ENCODE data around the gene KIF19.
A peak's percentile ranks its signal among the peaks of the same experiment; 100 is the strongest.

The KIF19 gene

GRCh38 chr17:74342224-74342623, 16.2 kb downstream of the KIF19 start:
- no peak for DNase-seq (ENCODE audit: low read depth)

- DNase-seq (ENCODE audit: low read depth), result no peak
Observed at GRCh38 chr17:74343121-74343520, 17.1 kb downstream of the KIF19 start.

GRCh38 chr17:74343526-74344284, 17.7 kb downstream of the KIF19 start:
- no peak for DNase-seq (ENCODE audit: low read depth)

- DNase-seq (ENCODE audit: low read depth), result no peak
Observed at GRCh38 chr17:74344658-74345057, 18.6 kb downstream of the KIF19 start.

GRCh38 chr17:74345433-74346241, 19.6 kb downstream of the KIF19 start:
- DNase-seq (ENCODE audit: low read depth), result no peak

GRCh38 chr17:74347646-74348045, 21.6 kb downstream of the KIF19 start:
- no peak for DNase-seq (ENCODE audit: low read depth)

- DNase-seq (ENCODE audit: low read depth), result no peak
Observed at GRCh38 chr17:74349120-74349519, 23.1 kb downstream of the KIF19 start.

GRCh38 chr17:74350486-74350885, 24.5 kb downstream of the KIF19 start:
- DNase-seq (ENCODE audit: low read depth), result no peak

- peak; percentile 21 for DNase-seq (ENCODE audit: low read depth)
Observed at GRCh38 chr17:74351552-74352210, 25.7 kb downstream of the KIF19 start.

- no peak for DNase-seq (ENCODE audit: low read depth)
Observed at GRCh38 chr17:74353446-74354060, 27.5 kb downstream of the KIF19 start.

- peak; percentile 78 for DNase-seq (ENCODE audit: low read depth)
Observed at GRCh38 chr17:74354123-74354522, 28.1 kb downstream of the KIF19 start.

- DNase-seq (ENCODE audit: low read depth), result no peak
Observed at GRCh38 chr17:74354561-74354960, 28.5 kb downstream of the KIF19 start.

GRCh38 chr17:74355065-74355464, 29.0 kb downstream of the KIF19 start:
- DNase-seq (ENCODE audit: low read depth), result no peak

GRCh38 chr17:74356646-74357465, 30.8 kb downstream of the KIF19 start:
- no peak for DNase-seq (ENCODE audit: low read depth)

- DNase-seq (ENCODE audit: low read depth), result no peak
Observed at GRCh38 chr17:74357466-74357809, 31.4 kb downstream of the KIF19 start.

GRCh38 chr17:74358697-74359096, 32.7 kb downstream of the KIF19 start:
- DNase-seq (ENCODE audit: low read depth), result no peak

- no peak for DNase-seq (ENCODE audit: low read depth)
Observed at GRCh38 chr17:74359916-74360315, 33.9 kb downstream of the KIF19 start.

GRCh38 chr17:74360899-74361229, 34.8 kb downstream of the KIF19 start:
- no peak for DNase-seq (ENCODE audit: low read depth)

- DNase-seq (ENCODE audit: low read depth), result peak; percentile 29
Observed at GRCh38 chr17:74361230-74362068, 35.4 kb downstream of the KIF19 start, which contains the start of gene BTBD17. Gene BTBD17, minus strand, starts transcription at chr17:74361868. Its CDS starts 49 bp downstream, at chr17:74361819.

- DNase-seq (ENCODE audit: low read depth), result no peak
Observed at GRCh38 chr17:74362069-74362405, 36.0 kb downstream of the KIF19 start.

Measured in activated T-cell treated with anti-CD3 and anti-CD28 coated beads for 48 hours (primary cell).